ENCODE measurements around the gene NSUN6. TPM values are rescaled to one million over a fixed set of nuclear protein-coding genes. Genes with fewer than 3 reads are reported as not detected.
"Not testable (repeated sequence)": the region's sequence is repeated elsewhere in the genome, so short reads cannot be mapped to it uniquely, and the experiment has no call there.

The NSUN6 gene
- total RNA-seq, 4 donors from 2014 or later, result 8.0 to 27.8 (median 11.4) TPM

GRCh38 chr10:18607503-18608378 is 43.6 kb downstream of the NSUN6 start:
- DNase-seq (ENCODE audit: low spot score in 2 of 2), result no peak
- WGBS, result 47% methylated on average over 1 of the region's 1 CpG
- Histone ChIP-seq H3K27me3 (no peaks in the 10 kb centered on the region), H3K4me1 (peaks cover 4% of the 10 kb centered on the region), H3K4me3 (no peak overlapping the region), H3K36me3 (peaks cover 6% of the 10 kb centered on the region), H3K9me3 (no peaks in the 10 kb centered on the region), H3K27ac (no peak overlapping the region)
- TF ChIP-seq POLR2A (IDR thresholded peaks at IDR 0.05), result no peak
- TF ChIP-seq POLR2AphosphoS5 (IDR thresholded peaks at IDR 0.05), result no peak
- no peak for TF ChIP-seq EP300 (IDR thresholded peaks at IDR 0.05)
- no peak for TF ChIP-seq CTCF (IDR thresholded peaks at IDR 0.05)

DNA sequence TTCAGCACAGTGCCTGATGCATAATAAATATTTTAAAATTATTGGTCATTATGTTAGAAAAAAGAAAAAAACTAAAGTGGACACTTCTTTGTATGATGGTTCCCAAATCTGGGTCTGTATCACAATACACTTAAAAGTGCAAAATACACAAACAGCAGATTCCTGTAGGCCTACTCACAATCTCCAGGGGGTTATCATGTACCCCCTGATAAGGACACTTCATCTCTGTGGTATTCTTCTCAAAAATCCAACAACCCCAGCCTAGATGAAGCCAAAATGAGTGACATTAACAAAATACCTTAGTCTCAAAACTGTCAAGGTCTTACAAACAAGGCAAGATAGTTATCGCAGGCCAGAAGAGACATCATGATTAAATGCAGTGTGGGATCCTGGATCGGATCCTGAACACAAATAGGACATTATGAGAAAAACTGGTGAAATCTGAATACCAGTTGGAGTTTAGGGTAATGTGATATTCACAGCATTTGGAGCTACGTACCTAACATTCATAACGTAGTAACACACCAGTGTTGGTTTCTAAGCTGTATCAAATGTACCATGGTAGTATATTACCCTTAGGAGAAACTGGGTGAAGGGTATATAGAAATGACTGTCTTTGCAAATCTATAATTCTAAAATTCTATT is 45.2 kb downstream of the NSUN6 start:
- WGBS, result 96% methylated on average over 4 of the region's 4 CpGs
- H3K27me3 ChIP-seq, result no peaks in the 10 kb centered on the region
- H3K36me3 ChIP-seq, result peaks cover 5% of the 10 kb centered on the region
- H3K9me3 ChIP-seq, result no peaks in the 10 kb centered on the region
- H3K4me3 ChIP-seq, result no peak overlapping the region
- peaks cover 4% of the 10 kb centered on the region for H3K4me1 ChIP-seq
- no peak overlapping the region for H3K27ac ChIP-seq
- TF ChIP-seq POLR2AphosphoS5 (IDR thresholded peaks at IDR 0.05) (no peak), CTCF (IDR thresholded peaks at IDR 0.05) (no peak), EP300 (IDR thresholded peaks at IDR 0.05) (no peak), POLR2A (IDR thresholded peaks at IDR 0.05) (no peak)
- DNase-seq (ENCODE audit: low spot score in 2 of 2), result no peak

DNA sequence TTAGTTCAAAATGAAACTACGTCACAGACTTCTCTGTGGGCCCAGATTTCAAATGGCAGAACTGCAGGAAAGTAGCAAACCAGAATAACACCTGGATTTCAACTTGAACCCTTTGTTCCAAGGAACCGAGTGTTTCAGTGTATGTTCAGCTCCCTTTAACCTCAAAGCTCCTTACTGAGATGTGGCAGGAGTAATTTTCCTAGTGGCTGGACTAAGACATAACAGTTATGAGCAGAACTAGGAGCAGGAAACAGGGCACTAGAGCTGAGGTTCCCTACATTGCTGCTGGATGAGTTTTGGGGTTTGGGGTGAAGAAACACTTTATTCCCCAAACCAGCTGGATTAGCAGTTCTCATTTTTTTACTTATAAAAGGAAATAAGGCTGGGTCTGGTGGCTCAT is 50.1 kb downstream of the NSUN6 start:
- Histone ChIP-seq H3K36me3 (peaks cover 8% of the 10 kb centered on the region), H3K4me1 (no peaks in the 10 kb centered on the region), H3K27me3 (no peaks in the 10 kb centered on the region), H3K27ac (no peak overlapping the region), H3K4me3 (no peak overlapping the region), H3K9me3 (no peaks in the 10 kb centered on the region)
- 91% methylated on average over 2 of the region's 2 CpGs for WGBS
- TF ChIP-seq POLR2A (IDR thresholded peaks at IDR 0.05) (no peak), EP300 (IDR thresholded peaks at IDR 0.05) (no peak), CTCF (IDR thresholded peaks at IDR 0.05) (no peak), POLR2AphosphoS5 (IDR thresholded peaks at IDR 0.05) (no peak)
- DNase-seq (ENCODE audit: low spot score in 2 of 2), result no peak

GRCh38 chr10:18599392-18599791 is 52.0 kb downstream of the NSUN6 start:
- TF ChIP-seq POLR2A (IDR thresholded peaks at IDR 0.05) (no peak), CTCF (IDR thresholded peaks at IDR 0.05) (no peak), EP300 (IDR thresholded peaks at IDR 0.05) (no peak), POLR2AphosphoS5 (IDR thresholded peaks at IDR 0.05) (no peak)
- H3K27me3 ChIP-seq, result no peaks in the 10 kb centered on the region
- WGBS, result 94% methylated on average over 3 of the region's 3 CpGs

GRCh38 chr10:18594574-18595156 is 56.7 kb downstream of the NSUN6 start:
- TF ChIP-seq POLR2AphosphoS5 (IDR thresholded peaks at IDR 0.05) (no peak), EP300 (IDR thresholded peaks at IDR 0.05) (no peak), POLR2A (IDR thresholded peaks at IDR 0.05) (no peak), CTCF (IDR thresholded peaks at IDR 0.05) (no peak)

More at GRCh38 chr10:18599392-18599791, 52.0 kb downstream of the NSUN6 start:
- Histone ChIP-seq H3K4me1 (no peaks in the 10 kb centered on the region), H3K4me3 (no peak overlapping the region), H3K36me3 (peaks cover 13% of the 10 kb centered on the region), H3K9me3 (no peaks in the 10 kb centered on the region), H3K27ac (no peak overlapping the region)
- DNase-seq (ENCODE audit: low spot score in 2 of 2), result no peak

GRCh38 chr10:18591141-18591540 is 60.2 kb downstream of the NSUN6 start:
- H3K9me3 ChIP-seq; H3K4me1 ChIP-seq; H3K27ac ChIP-seq; H3K27me3 ChIP-seq; DNase-seq (ENCODE audit: low spot score in 2 of 2); H3K4me3 ChIP-seq: not testable (repeated sequence)
- peaks cover 12% of the 10 kb centered on the region for H3K36me3 ChIP-seq
- WGBS, result 92% methylated on average over 1 of the region's 1 CpG

More at GRCh38 chr10:18594574-18595156, 56.7 kb downstream of the NSUN6 start:
- DNase-seq (ENCODE audit: low spot score in 2 of 2), result no peak
- H3K27ac ChIP-seq, result no peak overlapping the region
- 81% methylated on average over 6 of the region's 6 CpGs for WGBS
- no peaks in the 10 kb centered on the region for H3K9me3 ChIP-seq
- no peaks in the 10 kb centered on the region for H3K4me1 ChIP-seq
- no peaks in the 10 kb centered on the region for H3K27me3 ChIP-seq
- peaks cover 9% of the 10 kb centered on the region for H3K36me3 ChIP-seq
- H3K4me3 ChIP-seq, result no peak overlapping the region

DNA sequence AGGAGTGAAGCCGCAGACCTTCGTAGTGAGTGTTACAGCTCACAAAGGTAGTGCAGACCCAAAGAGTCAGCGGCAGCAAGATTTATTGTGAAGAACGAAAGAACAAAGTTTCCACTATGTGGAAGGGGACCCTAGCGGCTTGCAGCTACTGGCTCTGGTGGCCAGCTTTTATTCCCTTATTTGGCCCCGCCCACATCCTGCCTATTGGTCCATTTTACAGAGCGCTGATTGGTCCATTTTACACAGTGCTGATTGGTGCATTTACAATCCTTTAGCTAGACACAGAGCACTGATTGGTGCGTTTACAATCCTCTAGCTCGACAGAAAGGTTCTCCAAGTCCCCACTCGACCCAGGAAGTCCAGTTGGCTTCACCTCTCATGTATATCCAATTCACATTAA is 64.8 kb downstream of the NSUN6 start:
- peaks cover 13% of the 10 kb centered on the region for H3K36me3 ChIP-seq
- not testable (repeated sequence) for H3K9me3 ChIP-seq; H3K27ac ChIP-seq; DNase-seq (ENCODE audit: low spot score in 2 of 2); H3K4me3 ChIP-seq; H3K4me1 ChIP-seq; H3K27me3 ChIP-seq
- WGBS, result 97% methylated on average over 10 of the region's 10 CpGs
